Measurements from ENCODE around the gene ALX4. TPM values are rescaled to one million over a fixed set of nuclear protein-coding genes. Genes with fewer than 3 reads are reported as not detected.

ALX4 gene
- total and polyA plus RNA-seq, 2 donors (not counting 3 experiments of a cell fraction or from before 2014, with no cell fraction given), result not detected

- Histone ChIP-seq H2AFZ (ENCODE audit: low read depth, low read length) (no peak overlapping the region), H3K36me3 (ENCODE audit: control insufficient read depth in 2 of 2, extremely low read depth in 1 of 2, insufficient read depth in 2 of 2, low read length in 2 of 2) (no peaks in the 10 kb centered on the region), H3K4me1 (ENCODE audit: control insufficient read depth, extremely low read depth, insufficient read depth, low read length) (peaks cover 20% of the 10 kb centered on the region), H3K27ac (ENCODE audit: insufficient read depth, low read depth, low read length) (no peak overlapping the region), H3K9me3 (replicated peaks; ENCODE audit: control insufficient read depth, insufficient read depth, low read length) (no peaks in the 10 kb centered on the region), H4K20me1 (replicated peaks; ENCODE audit: control insufficient read depth, extremely low read depth, insufficient read depth, low read length) (no peaks in the 10 kb centered on the region), H3K4me2 (ENCODE audit: insufficient read depth, low read length) (no peak overlapping the region), H3K9me1 (replicated peaks; ENCODE audit: control insufficient read depth, extremely low read depth, insufficient read depth, low read length) (no peaks in the 10 kb centered on the region), H3K9ac (replicated peaks; ENCODE audit: extremely low read depth, insufficient read depth, low read length) (no peak overlapping the region), H3K4me3 (replicated peaks in 1 of 3; ENCODE audit: insufficient read depth in 1 of 3, low read depth in 1 of 3, low read length in 3 of 3) (no peak overlapping the region), H3K79me2 (ENCODE audit: control insufficient read depth, insufficient read depth, low read length) (no peaks in the 10 kb centered on the region), H3K27me3 (ENCODE audit: control insufficient read depth in 2 of 2, insufficient read depth in 2 of 2, low read length in 2 of 2) (no peaks in the 10 kb centered on the region)
- POLR2A ChIA-PET, result interaction anchor here (0.5 kb wide), 1 partner anchor 29 kb away, joined by 3 read pairs; no protein-coding TSS in a partner anchor
- FAIRE-seq, result no peak
- intact Hi-C loops (cut with micrococcal nuclease), result no loop called here
- CTCF ChIA-PET, result interaction anchor here (0.9 to 2.2 kb wide), 5 partner anchors 9 to 19 kb away, joined by 3 to 7 read pairs (median 5); no protein-coding TSS in a partner anchor
- BruUV-seq (replicated peaks), result no TSS peak
- dilution Hi-C loops (cut with MboI; ENCODE audit: extremely low pct_ligation_motif_present, low sequenced_read_pairs), result no loop called here
- no peak for TF ChIP-seq GATA2 (IDR thresholded peaks at IDR 0.05; ENCODE audit: insufficient read depth, insufficient read length, low read depth, low read length)
- TF ChIP-seq MYC (IDR thresholded peaks at IDR 0.05; ENCODE audit: low read depth, low read length), result no peak
- no peak for TF ChIP-seq CTCF (IDR thresholded peaks at IDR 0.05; ENCODE audit: extremely low read depth in 1 of 2, insufficient read depth in 1 of 2, low read depth in 1 of 2, low read length in 2 of 2)
- no peak for TF ChIP-seq FOS (IDR thresholded peaks at IDR 0.05; ENCODE audit: borderline replicate concordance, insufficient read depth, low read length)
- no peak for TF ChIP-seq MAX (IDR thresholded peaks at IDR 0.05; ENCODE audit: insufficient read depth, insufficient read length)
- TF ChIP-seq POLR2A (IDR thresholded peaks at IDR 0.05; ENCODE audit: low read depth, low read length), result no peak
- no peak for TF ChIP-seq POLR2AphosphoS5 (IDR thresholded peaks at IDR 0.05; ENCODE audit: insufficient read depth, low read depth, low read length)
- no peak for TF ChIP-seq EZH2 (IDR thresholded peaks at IDR 0.05; ENCODE audit: borderline replicate concordance, low read depth, low read length, severe bottlenecking)
- TF ChIP-seq JUN (IDR thresholded peaks at IDR 0.05; ENCODE audit: borderline replicate concordance, insufficient read depth, insufficient read length, low read depth), result no peak
- DNase-seq (ENCODE audit: low read depth, low spot score), result no peak
Measured at GRCh38 chr11:44267006-44267749, 42.8 kb downstream of the ALX4 start.

Data from endothelial cell of umbilical vein (primary cell).